Esophagus squamous epithelium (tissue), 4 donors: Measurements from ENCODE around the gene STK25.

Source experiments
- POLR2A ChIP-seq, 4 donors: fragments of 450-650 bp; IDR thresholded peaks; one replicate each; pipeline ENCODE4 v1.6.1; 2017; ENCODE audit warnings: antibody characterized with exemption in 4 of 4, mild to moderate bottlenecking in 4 of 4, moderate library complexity in 3 of 4
- TF ChIP-seq, protein P1 (sequence below), 6 experiments: fragments of 450-650 bp in 4 of 6; fragments of 200-600 bp in 2 of 6; sonication (generic) in 2 of 6; IDR thresholded peaks; one replicate each; pipeline ENCODE4 v1.5.1; 2016 to 2019; ENCODE audit warnings: antibody characterized with exemption in 6 of 6, mild to moderate bottlenecking in 4 of 6, moderate library complexity in 4 of 6

DNA sequence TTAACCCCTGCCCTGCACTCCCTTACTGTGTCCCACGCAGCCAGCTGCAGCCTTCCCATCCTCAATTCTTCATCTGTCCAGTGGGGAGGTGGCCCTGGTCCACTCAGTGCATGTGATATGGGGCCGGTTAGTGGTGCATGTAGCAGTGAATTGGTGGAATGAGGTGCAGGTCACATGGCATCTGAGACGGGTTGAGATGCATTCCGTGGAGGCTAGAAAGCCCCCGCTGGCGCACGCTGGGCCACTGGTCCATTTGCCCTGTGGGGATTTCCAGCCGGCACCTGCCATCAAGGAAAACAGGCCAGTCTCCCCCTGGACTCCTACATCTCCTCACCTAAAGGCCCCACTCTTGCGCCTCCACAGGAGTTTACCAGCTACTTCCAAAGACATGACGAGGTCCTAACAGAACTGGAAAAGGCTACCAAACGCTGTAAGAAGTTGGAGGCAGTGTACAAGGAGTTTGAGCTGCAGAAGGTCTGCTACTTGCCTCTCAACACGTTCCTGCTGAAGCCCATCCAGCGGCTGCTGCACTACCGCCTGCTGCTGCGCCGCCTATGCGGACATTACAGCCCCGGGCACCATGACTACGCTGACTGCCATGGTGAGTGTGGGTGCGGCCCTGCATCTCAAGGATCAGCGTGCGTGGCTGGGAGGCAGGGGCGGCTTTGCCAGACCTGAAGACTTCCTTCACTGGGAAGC is 40.5 kb downstream of the STK25 start:
- TF ChIP-seq, protein P1, sequence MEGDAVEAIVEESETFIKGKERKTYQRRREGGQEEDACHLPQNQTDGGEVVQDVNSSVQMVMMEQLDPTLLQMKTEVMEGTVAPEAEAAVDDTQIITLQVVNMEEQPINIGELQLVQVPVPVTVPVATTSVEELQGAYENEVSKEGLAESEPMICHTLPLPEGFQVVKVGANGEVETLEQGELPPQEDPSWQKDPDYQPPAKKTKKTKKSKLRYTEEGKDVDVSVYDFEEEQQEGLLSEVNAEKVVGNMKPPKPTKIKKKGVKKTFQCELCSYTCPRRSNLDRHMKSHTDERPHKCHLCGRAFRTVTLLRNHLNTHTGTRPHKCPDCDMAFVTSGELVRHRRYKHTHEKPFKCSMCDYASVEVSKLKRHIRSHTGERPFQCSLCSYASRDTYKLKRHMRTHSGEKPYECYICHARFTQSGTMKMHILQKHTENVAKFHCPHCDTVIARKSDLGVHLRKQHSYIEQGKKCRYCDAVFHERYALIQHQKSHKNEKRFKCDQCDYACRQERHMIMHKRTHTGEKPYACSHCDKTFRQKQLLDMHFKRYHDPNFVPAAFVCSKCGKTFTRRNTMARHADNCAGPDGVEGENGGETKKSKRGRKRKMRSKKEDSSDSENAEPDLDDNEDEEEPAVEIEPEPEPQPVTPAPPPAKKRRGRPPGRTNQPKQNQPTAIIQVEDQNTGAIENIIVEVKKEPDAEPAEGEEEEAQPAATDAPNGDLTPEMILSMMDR (IDR thresholded peaks at IDR 0.05): no peak
- no peak for TF ChIP-seq POLR2A (IDR thresholded peaks at IDR 0.05)
